Osteoblast (primary cell): ENCODE measurements around the gene ASZ1. TPM values are rescaled to one million over a fixed set of nuclear protein-coding genes. Genes with fewer than 3 reads are reported as not detected.

Experiments
- DNase-seq: peaks from one replicate; pipeline ENCODE4 v3.0.0; 2011; ENCODE audit warnings: low spot score, mixed read lengths; ENCODE audit not compliant: insufficient read length; ENCODE audit errors: missing footprints
- H2AFZ ChIP-seq: 2 replicates; pipeline ENCODE4 v1.6.0; 2011; ENCODE audit warnings: mild to moderate bottlenecking, low read length
- H3K27ac ChIP-seq: 2 replicates; pipeline ENCODE4 v1.5.1; 2011; ENCODE audit warnings: mild to moderate bottlenecking, low read depth, low read length, moderate library complexity
- H3K27me3 ChIP-seq: 2 replicates; pipeline ENCODE4 v1.6.0; 2012; ENCODE audit warnings: mild to moderate bottlenecking, control low read depth, inconsistent platforms, low read length, moderate library complexity; ENCODE audit not compliant: insufficient read depth
- H3K36me3 ChIP-seq: 2 replicates; pipeline ENCODE4 v1.5.1; 2011; ENCODE audit warnings: mild to moderate bottlenecking, low read length, control low read depth, moderate library complexity; ENCODE audit not compliant: insufficient read depth
- H3K4me1 ChIP-seq: 2 replicates; pipeline ENCODE4 v1.5.1; 2011; ENCODE audit warnings: mild to moderate bottlenecking, low read length, control low read depth, moderate library complexity; ENCODE audit not compliant: insufficient read depth
- H3K4me2 ChIP-seq: 2 replicates; pipeline ENCODE4 v1.6.0; 2011; ENCODE audit warnings: mild to moderate bottlenecking, low read length; ENCODE audit not compliant: insufficient read depth
- H3K4me3 ChIP-seq: fragments of 200-600 bp; sonication (generic); 3 replicates; pipeline ENCODE4 v1.5.1; 2012; ENCODE audit warnings: mild to moderate bottlenecking, low read length, inconsistent platforms; ENCODE audit not compliant: insufficient read depth
- H3K79me2 ChIP-seq: 2 replicates; pipeline ENCODE4 v1.6.0; 2012; ENCODE audit warnings: mild to moderate bottlenecking, low read length, control low read depth, inconsistent platforms; ENCODE audit not compliant: insufficient read depth
- H3K9me3 ChIP-seq: 2 replicates; pipeline ENCODE4 v1.5.1; 2011; ENCODE audit warnings: low read depth, low read length, control low read depth
- H4K20me1 ChIP-seq: 2 replicates; pipeline ENCODE4 v1.6.0; 2012; ENCODE audit warnings: mild to moderate bottlenecking, low read length, control low read depth; ENCODE audit not compliant: insufficient read depth
- total RNA-seq: library from RNA; depleted of rRNA; stranded (reverse); fragments of >200 nt; gene quantifications from 2 replicates; pipeline ENCODE4 v1.2.3, GENCODE V29; 2012
- TF ChIP-seq, protein P1 (sequence below): IDR thresholded peaks from 2 replicates; pipeline ENCODE4 v1.5.1; 2011; ENCODE audit warnings: mild to moderate bottlenecking, low read depth, low read length, moderate library complexity; ENCODE audit errors: extremely low read depth

Gene ASZ1
- total RNA-seq, 1 donor = not detected

DNA sequence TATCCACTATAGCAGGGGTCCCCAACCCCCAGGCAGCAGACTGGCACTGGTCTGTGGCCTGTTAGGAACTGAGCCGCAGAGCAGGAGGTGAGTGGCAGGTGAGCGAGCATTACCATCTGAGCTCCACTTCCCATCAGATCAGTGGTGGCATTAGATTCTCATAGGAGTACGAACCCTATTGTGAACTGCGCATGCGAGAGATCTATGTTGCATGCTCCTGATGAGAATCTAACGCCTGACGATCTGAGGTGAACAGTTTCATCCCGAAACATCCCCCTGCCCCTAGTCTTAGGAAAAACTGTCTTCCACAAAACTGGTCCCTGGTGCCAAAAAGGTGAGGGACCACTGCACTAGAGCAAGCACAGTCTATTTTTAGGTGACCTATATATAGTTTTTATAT is 23.6 kb downstream of the ASZ1 start:
- Histone ChIP-seq H2AFZ (no peak overlapping the region), H3K4me2 (no peak overlapping the region), H3K27ac (no peak overlapping the region), H3K9me3 (no peaks in the 10 kb centered on the region), H3K79me2 (no peaks in the 10 kb centered on the region), H4K20me1 (no peaks in the 10 kb centered on the region), H3K27me3 (no peaks in the 10 kb centered on the region), H3K4me1 (no peaks in the 10 kb centered on the region), H3K4me3 (no peak overlapping the region), H3K36me3 (no peaks in the 10 kb centered on the region)
- DNase-seq = no peak
- TF ChIP-seq, protein P1, sequence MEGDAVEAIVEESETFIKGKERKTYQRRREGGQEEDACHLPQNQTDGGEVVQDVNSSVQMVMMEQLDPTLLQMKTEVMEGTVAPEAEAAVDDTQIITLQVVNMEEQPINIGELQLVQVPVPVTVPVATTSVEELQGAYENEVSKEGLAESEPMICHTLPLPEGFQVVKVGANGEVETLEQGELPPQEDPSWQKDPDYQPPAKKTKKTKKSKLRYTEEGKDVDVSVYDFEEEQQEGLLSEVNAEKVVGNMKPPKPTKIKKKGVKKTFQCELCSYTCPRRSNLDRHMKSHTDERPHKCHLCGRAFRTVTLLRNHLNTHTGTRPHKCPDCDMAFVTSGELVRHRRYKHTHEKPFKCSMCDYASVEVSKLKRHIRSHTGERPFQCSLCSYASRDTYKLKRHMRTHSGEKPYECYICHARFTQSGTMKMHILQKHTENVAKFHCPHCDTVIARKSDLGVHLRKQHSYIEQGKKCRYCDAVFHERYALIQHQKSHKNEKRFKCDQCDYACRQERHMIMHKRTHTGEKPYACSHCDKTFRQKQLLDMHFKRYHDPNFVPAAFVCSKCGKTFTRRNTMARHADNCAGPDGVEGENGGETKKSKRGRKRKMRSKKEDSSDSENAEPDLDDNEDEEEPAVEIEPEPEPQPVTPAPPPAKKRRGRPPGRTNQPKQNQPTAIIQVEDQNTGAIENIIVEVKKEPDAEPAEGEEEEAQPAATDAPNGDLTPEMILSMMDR = no peak

DNA sequence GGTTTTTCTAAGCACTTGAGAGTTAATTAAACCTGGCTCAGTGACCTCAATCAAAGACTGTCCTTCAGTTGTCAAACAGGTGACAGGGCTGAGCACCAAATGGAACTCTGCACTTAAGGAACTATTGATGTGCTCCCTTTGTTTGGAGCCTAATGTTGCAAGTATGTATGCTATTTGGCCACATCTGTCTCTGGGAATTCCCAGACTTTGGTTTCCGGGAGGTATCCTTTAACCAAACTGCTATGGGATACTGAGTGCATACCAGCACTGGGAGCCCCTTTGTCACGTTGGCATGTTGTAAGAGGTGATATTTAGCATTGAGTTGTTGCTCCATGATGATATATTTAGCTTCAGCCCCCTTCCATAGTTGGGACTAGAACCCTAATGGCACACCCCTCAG is 25.2 kb downstream of the ASZ1 start:
- no peak for DNase-seq
- H3K9me3 ChIP-seq = no peaks in the 10 kb centered on the region
- H3K27me3 ChIP-seq = peaks cover 11% of the 10 kb centered on the region
- no peaks in the 10 kb centered on the region for H4K20me1 ChIP-seq
- no peak overlapping the region for H3K4me3 ChIP-seq
- H3K4me1 ChIP-seq = no peaks in the 10 kb centered on the region
- H3K4me2 ChIP-seq = no peak overlapping the region
- no peak overlapping the region for H3K27ac ChIP-seq
- H3K36me3 ChIP-seq = no peaks in the 10 kb centered on the region
- no peaks in the 10 kb centered on the region for H3K79me2 ChIP-seq
- TF ChIP-seq, protein P1 = no peak
- no peak overlapping the region for H2AFZ ChIP-seq

DNA sequence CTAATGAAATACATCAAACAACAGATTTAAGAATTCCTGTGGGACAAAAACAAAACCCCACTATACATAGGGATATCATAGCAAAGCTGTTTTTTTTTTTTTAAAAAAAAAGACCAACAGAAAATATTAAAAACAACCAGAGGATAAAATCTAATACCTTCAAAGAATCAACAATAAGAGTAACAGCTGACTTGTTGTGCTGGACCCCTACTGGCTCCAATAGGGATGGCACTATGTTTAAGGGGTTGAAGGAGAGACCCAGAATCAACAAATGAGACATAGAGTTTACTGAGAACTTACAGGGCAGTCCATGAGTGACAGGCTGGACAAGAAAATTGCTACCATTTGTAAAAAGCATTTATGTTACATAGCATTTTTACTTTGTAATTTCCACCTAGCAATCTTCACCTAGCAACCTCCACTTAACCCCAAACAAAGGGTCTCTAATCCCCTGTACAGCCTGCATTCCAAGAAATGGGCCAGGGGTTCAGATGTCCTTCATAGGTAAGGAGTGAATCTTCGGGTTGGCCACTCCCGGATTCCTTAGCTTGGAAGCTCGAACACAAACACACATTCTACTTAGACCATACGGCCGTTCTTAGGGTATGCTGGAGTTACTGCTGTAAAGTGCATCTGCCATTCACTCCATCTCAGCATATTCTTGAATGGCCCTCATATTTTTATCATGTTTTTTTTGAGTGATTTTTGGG is 25.8 kb downstream of the ASZ1 start:
- TF ChIP-seq, protein P1 = peak; percentile 35
- Histone ChIP-seq H3K9me3 (no peaks in the 10 kb centered on the region), H3K36me3 (no peaks in the 10 kb centered on the region), H3K27me3 (peaks cover 11% of the 10 kb centered on the region), H3K4me3 (no peak overlapping the region), H2AFZ (no peak overlapping the region), H3K79me2 (no peaks in the 10 kb centered on the region), H3K4me1 (no peaks in the 10 kb centered on the region), H4K20me1 (no peaks in the 10 kb centered on the region), H3K4me2 (no peak overlapping the region), H3K27ac (no peak overlapping the region)
- no peak for DNase-seq

DNA sequence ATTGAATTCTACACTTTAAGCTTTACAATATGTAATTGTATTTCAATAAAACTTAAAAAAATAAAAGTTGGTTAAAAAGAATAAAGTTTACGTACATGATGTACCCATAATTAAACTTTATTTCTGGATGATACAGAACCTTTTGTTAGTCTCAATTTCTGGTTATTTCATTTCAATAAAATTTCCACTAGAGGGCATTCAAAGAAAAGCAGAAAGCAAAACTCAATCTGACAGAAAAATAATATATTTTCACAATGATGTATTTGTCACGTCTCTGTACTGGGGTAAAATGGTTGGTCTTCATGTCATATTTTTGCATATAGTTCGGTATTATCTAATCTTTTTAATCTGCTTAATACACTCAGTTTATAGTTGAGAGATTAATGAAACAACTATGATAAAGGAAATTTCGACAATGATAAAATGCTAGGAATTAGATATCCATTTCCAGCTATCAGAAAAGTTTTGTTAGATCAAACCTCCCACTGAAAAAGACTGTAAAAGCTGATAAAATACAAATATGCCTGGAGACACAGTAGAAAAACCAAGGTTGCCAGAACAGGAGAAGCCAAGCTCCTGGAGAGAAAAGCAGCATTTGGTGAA is 27.4 kb downstream of the ASZ1 start:
- Histone ChIP-seq H2AFZ (no peak overlapping the region), H3K4me2 (no peak overlapping the region), H3K27ac (no peak overlapping the region), H3K79me2 (no peaks in the 10 kb centered on the region), H3K36me3 (no peaks in the 10 kb centered on the region), H3K9me3 (no peaks in the 10 kb centered on the region), H3K27me3 (peaks cover 11% of the 10 kb centered on the region), H4K20me1 (no peaks in the 10 kb centered on the region), H3K4me3 (no peak overlapping the region), H3K4me1 (no peaks in the 10 kb centered on the region)
- TF ChIP-seq, protein P1 = peak; percentile 51
- DNase-seq = no peak
